ENCODE results near the gene SORCS3.

DNA sequence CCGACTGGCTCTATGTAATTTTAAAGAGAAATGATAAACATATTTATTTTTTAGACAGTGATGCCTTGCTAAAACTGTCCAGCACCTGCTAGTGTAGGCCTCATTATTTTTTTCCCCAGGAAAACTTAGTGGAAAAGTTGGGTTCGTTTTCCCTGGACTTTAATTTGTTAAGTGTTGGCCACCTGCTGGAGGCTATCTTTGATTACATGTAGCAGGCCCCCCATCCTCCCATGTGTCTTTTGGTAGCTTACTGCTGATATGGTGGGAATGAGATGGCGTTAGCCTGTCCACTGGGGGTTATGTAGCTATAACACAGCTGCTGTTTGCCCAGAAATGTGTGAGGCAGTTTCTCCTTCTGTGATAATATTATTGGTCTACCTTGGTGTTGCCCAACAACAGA lies 265.0 kb downstream of the SORCS3 start:
- TF ChIP-seq, protein P1, sequence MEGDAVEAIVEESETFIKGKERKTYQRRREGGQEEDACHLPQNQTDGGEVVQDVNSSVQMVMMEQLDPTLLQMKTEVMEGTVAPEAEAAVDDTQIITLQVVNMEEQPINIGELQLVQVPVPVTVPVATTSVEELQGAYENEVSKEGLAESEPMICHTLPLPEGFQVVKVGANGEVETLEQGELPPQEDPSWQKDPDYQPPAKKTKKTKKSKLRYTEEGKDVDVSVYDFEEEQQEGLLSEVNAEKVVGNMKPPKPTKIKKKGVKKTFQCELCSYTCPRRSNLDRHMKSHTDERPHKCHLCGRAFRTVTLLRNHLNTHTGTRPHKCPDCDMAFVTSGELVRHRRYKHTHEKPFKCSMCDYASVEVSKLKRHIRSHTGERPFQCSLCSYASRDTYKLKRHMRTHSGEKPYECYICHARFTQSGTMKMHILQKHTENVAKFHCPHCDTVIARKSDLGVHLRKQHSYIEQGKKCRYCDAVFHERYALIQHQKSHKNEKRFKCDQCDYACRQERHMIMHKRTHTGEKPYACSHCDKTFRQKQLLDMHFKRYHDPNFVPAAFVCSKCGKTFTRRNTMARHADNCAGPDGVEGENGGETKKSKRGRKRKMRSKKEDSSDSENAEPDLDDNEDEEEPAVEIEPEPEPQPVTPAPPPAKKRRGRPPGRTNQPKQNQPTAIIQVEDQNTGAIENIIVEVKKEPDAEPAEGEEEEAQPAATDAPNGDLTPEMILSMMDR (IDR thresholded peaks at IDR 0.05) = no peak
- no peak for TF ChIP-seq ZFX (IDR thresholded peaks at IDR 0.05; ENCODE audit: borderline replicate concordance)
